ENCODE measurements around the gene PPP1R14B. TPM values are rescaled to one million over a fixed set of nuclear protein-coding genes. Genes with fewer than 3 reads are reported as not detected.
A peak's percentile ranks its signal among the peaks of the same experiment; 100 is the strongest.

The PPP1R14B gene
- total RNA-seq, 4 donors from 2014 or later, result 127 to 220 (median 158) TPM

GRCh38 chr11:64278576-64279190 lies 31.9 kb upstream of the PPP1R14B start:
- no peaks in the 10 kb centered on the region for H3K9me3 ChIP-seq
- TF ChIP-seq EP300 (IDR thresholded peaks at IDR 0.05), result no peak
- TF ChIP-seq POLR2AphosphoS5 (IDR thresholded peaks at IDR 0.05), result no peak
- TF ChIP-seq POLR2A (IDR thresholded peaks at IDR 0.05), result no peak
- TF ChIP-seq CTCF (IDR thresholded peaks at IDR 0.05), result no peak
- no peak for DNase-seq (ENCODE audit: low spot score in 2 of 2)
- H3K36me3 ChIP-seq, result peaks cover 14% of the 10 kb centered on the region
- H3K27me3 ChIP-seq, result no peaks in the 10 kb centered on the region
- H3K27ac ChIP-seq, result no peak overlapping the region
- 88% methylated on average over 8 of the region's 8 CpGs for WGBS
- H3K4me3 ChIP-seq, result no peak overlapping the region
- peaks cover 23% of the 10 kb centered on the region for H3K4me1 ChIP-seq

GRCh38 chr11:64276653-64277431 lies 30.1 kb upstream of the PPP1R14B start:
- no peaks in the 10 kb centered on the region for H3K27me3 ChIP-seq
- H3K4me3 ChIP-seq, result no peak overlapping the region
- H3K4me1 ChIP-seq, result peaks cover 19% of the 10 kb centered on the region
- WGBS, result 76% methylated on average over 6 of the region's 17 CpGs
- peak overlapping the region; percentile 7 for H3K27ac ChIP-seq
- no peak for DNase-seq (ENCODE audit: low spot score in 2 of 2)
- H3K9me3 ChIP-seq, result no peaks in the 10 kb centered on the region
- TF ChIP-seq CTCF (IDR thresholded peaks at IDR 0.05) (no peak), POLR2AphosphoS5 (IDR thresholded peaks at IDR 0.05) (no peak), POLR2A (IDR thresholded peaks at IDR 0.05) (no peak), EP300 (IDR thresholded peaks at IDR 0.05) (no peak)
- H3K36me3 ChIP-seq, result peaks cover 14% of the 10 kb centered on the region

- Histone ChIP-seq H3K4me1 (peaks cover 24% of the 10 kb centered on the region), H3K4me3 (no peak overlapping the region), H3K36me3 (peaks cover 14% of the 10 kb centered on the region), H3K27ac (no peak overlapping the region), H3K9me3 (no peaks in the 10 kb centered on the region), H3K27me3 (no peaks in the 10 kb centered on the region)
- no peak for TF ChIP-seq POLR2A (IDR thresholded peaks at IDR 0.05)
- DNase-seq (ENCODE audit: low spot score in 2 of 2), result no peak
- WGBS, result 79% methylated on average over 1 of the region's 2 CpGs
Observed at GRCh38 chr11:64275841-64276240, 29.1 kb upstream of the PPP1R14B start.

- DNase-seq (ENCODE audit: low spot score in 2 of 2), result no peak
- no peaks in the 10 kb centered on the region for H3K27me3 ChIP-seq
- H3K36me3 ChIP-seq, result peaks cover 14% of the 10 kb centered on the region
- WGBS, result 88% methylated on average over 14 of the region's 15 CpGs
- no peak overlapping the region for H3K4me3 ChIP-seq
- peaks cover 24% of the 10 kb centered on the region for H3K4me1 ChIP-seq
- TF ChIP-seq CTCF (IDR thresholded peaks at IDR 0.05) (no peak), POLR2A (IDR thresholded peaks at IDR 0.05) (no peak), EP300 (IDR thresholded peaks at IDR 0.05) (no peak), POLR2AphosphoS5 (IDR thresholded peaks at IDR 0.05) (no peak)
- H3K9me3 ChIP-seq, result no peaks in the 10 kb centered on the region
- H3K27ac ChIP-seq, result no peak overlapping the region
Observed at GRCh38 chr11:64275031-64275800, 28.5 kb upstream of the PPP1R14B start.

- Histone ChIP-seq H3K36me3 (peaks cover 18% of the 10 kb centered on the region), H3K27ac (peak overlapping the region; percentile 95), H3K4me1 (peaks cover 37% of the 10 kb centered on the region), H3K4me3 (peak overlapping the region; percentile 69), H3K27me3 (no peaks in the 10 kb centered on the region), H3K9me3 (no peaks in the 10 kb centered on the region)
- peak; percentile 99 for DNase-seq (ENCODE audit: low spot score in 2 of 2)
- peak; percentile 29 to 96 (median 95) for TF ChIP-seq POLR2AphosphoS5 (IDR thresholded peaks at IDR 0.05)
- TF ChIP-seq POLR2A (IDR thresholded peaks at IDR 0.05), result peak in 1 of 2 donors; percentile 19
- peak in 1 of 2 donors; percentile 14 for TF ChIP-seq CTCF (IDR thresholded peaks at IDR 0.05)
- TF ChIP-seq EP300 (IDR thresholded peaks at IDR 0.05), result no peak
- WGBS, result 0% methylated on average over 23 of the region's 58 CpGs
Observed at GRCh38 chr11:64269540-64270220, 22.9 kb upstream of the PPP1R14B start.
